Upper lobe of left lung (tissue), 6 donors: ENCODE measurements around the gene POLK. TPM values are rescaled to one million over a fixed set of nuclear protein-coding genes. Genes with fewer than 3 reads are reported as not detected.

Experiments used
- ATAC-seq, 2 donors: fragments of 200-7000 bp; cut with Tn5 transposase; one replicate each; pipeline ENCODE4 v1.9.1; 2022; ENCODE audit warnings: mild to moderate bottlenecking in 2 of 2, moderate library complexity in 2 of 2; ENCODE audit not compliant: low FRiP score in 2 of 2
- DNase-seq, 2 donors: peaks; one replicate each; pipeline ENCODE4 v3.0.0-alpha.2; 2019 to 2020
- H3K27ac ChIP-seq, 4 donors: fragments of 200-600 bp; sonication (generic); one replicate each; pipeline ENCODE4 v1.5.1; 2016 to 2019
- H3K27me3 ChIP-seq, 4 donors: fragments of 200-600 bp; sonication (generic); one replicate each; pipeline ENCODE4 v1.5.1; 2017 to 2019
- H3K36me3 ChIP-seq, 4 donors: fragments of 200-600 bp; sonication (generic); one replicate each; pipeline ENCODE4 v1.5.1; 2016 to 2019
- H3K4me1 ChIP-seq, 4 donors: fragments of 200-600 bp; sonication (generic); one replicate each; pipeline ENCODE4 v1.5.1; 2018 to 2019
- H3K4me3 ChIP-seq, 4 donors: fragments of 200-600 bp; sonication (generic); one replicate each; pipeline ENCODE4 v1.5.1; 2017 to 2019; ENCODE audit warnings: mild to moderate bottlenecking in 2 of 4, moderate library complexity in 1 of 4
- H3K9me3 ChIP-seq, 4 donors: fragments of 200-600 bp; sonication (generic); one replicate each; pipeline ENCODE4 v1.5.1; 2018 to 2019
- CTCF ChIP-seq, 6 experiments: fragments of 450-650 bp in 4 of 6; fragments of 200-600 bp in 2 of 6; sonication (generic) in 2 of 6; IDR thresholded peaks; one replicate each; pipeline ENCODE4 v1.5.1; 2016 to 2019; ENCODE audit warnings: antibody characterized with exemption in 6 of 6
- EP300 ChIP-seq, 4 donors: sonication (generic); formaldehyde crosslinking; IDR thresholded peaks; one replicate each; pipeline ENCODE4 v1.5.1; 2017; ENCODE audit warnings: antibody characterized with exemption in 4 of 4, control low read depth in 2 of 4
- POLR2A ChIP-seq, 4 donors: fragments of 450-650 bp; IDR thresholded peaks; one replicate each; pipeline ENCODE4 v1.5.1; 2016 to 2017; ENCODE audit warnings: antibody characterized with exemption in 4 of 4, mild to moderate bottlenecking in 2 of 4
- POLR2AphosphoS5 ChIP-seq, 2 donors: sonication (generic); formaldehyde crosslinking; IDR thresholded peaks; one replicate each; pipeline ENCODE4 v1.5.1; 2017; ENCODE audit warnings: antibody characterized with exemption in 2 of 2
- WGBS, 2 donors: methylation state at CpG; one replicate each; pipeline ENCODE4 v1.1.5; 2017 to 2018; 5-methylcytosine and 5-hydroxymethylcytosine counted together
- total RNA-seq, 6 donors: library from RNA; depleted of rRNA in 4 of 6; stranded (reverse); fragments of >200 nt in 4 of 6; gene quantifications; one replicate each; pipeline versions ENCODE4 v1.1.0 to v1.2.1, GENCODE V29; 2016 to 2021
- donor health status: DM: no; HTN: no; CAD: no; lungs with moderate emphysema.
- donor health status: DM: no; HTN: yes; CAD: no; lungs with severe emphysema.

The POLK gene
- total RNA-seq, 6 donors from 2014 or later = 19.2 to 55.3 (median 29.6) TPM

GRCh38 chr5:75513841-75514240, 2.1 kb downstream of the POLK start:
- WGBS, 2 donors = 13 to 36% methylated on average over 1 of the region's 1 CpG
- H3K9me3 ChIP-seq = no peaks in the 10 kb centered on the region

GRCh38 chr5:75514323-75514722, 2.6 kb downstream of the POLK start:
- Histone ChIP-seq H3K27me3 (no peaks in the 10 kb centered on the region), H3K27ac (no peak overlapping the region), H3K4me1 (peaks cover 20 to 29% (median 22%) of the 10 kb centered on the region in 4 donors), H3K9me3 (no peaks in the 10 kb centered on the region), H3K36me3 (no peaks in the 10 kb centered on the region), H3K4me3 (no peak overlapping the region)
- TF ChIP-seq POLR2A (IDR thresholded peaks at IDR 0.05) = no peak
- TF ChIP-seq CTCF (IDR thresholded peaks at IDR 0.05) = no peak
- no peak for TF ChIP-seq EP300 (IDR thresholded peaks at IDR 0.05)
- no peak for TF ChIP-seq POLR2AphosphoS5 (IDR thresholded peaks at IDR 0.05)
- ATAC-seq (no peak), DNase-seq (no peak)
- 96 to 100% methylated on average over 3 of the region's 3 CpGs for WGBS, 2 donors

More at GRCh38 chr5:75513841-75514240, 2.1 kb downstream of the POLK start:
- Histone ChIP-seq H3K27ac (no peak overlapping the region), H3K4me1 (peaks cover 24 to 34% (median 27%) of the 10 kb centered on the region in 4 donors), H3K27me3 (no peaks in the 10 kb centered on the region), H3K36me3 (no peaks in the 10 kb centered on the region), H3K4me3 (no peak overlapping the region)
- ATAC-seq = no peak
- no peak for TF ChIP-seq POLR2A (IDR thresholded peaks at IDR 0.05)
- no peak for TF ChIP-seq CTCF (IDR thresholded peaks at IDR 0.05)
- TF ChIP-seq EP300 (IDR thresholded peaks at IDR 0.05) = no peak
- no peak for TF ChIP-seq POLR2AphosphoS5 (IDR thresholded peaks at IDR 0.05)
- DNase-seq = no peak

- H3K4me3 ChIP-seq = no peak overlapping the region
- peaks cover 0 to 14% (median 9%) of the 10 kb centered on the region in 4 donors for H3K9me3 ChIP-seq
- no peak for DNase-seq
- 67 to 83% methylated on average over 1 of the region's 1 CpG for WGBS, 2 donors
- H3K4me1 ChIP-seq = peaks cover 0 to 8% (median 5%) of the 10 kb centered on the region in 4 donors
- H3K27me3 ChIP-seq = no peaks in the 10 kb centered on the region
- ATAC-seq = no peak
- TF ChIP-seq POLR2AphosphoS5 (IDR thresholded peaks at IDR 0.05) (no peak), CTCF (IDR thresholded peaks at IDR 0.05) (no peak), EP300 (IDR thresholded peaks at IDR 0.05) (no peak), POLR2A (IDR thresholded peaks at IDR 0.05) (no peak)
- H3K36me3 ChIP-seq = no peaks in the 10 kb centered on the region
- H3K27ac ChIP-seq = no peak overlapping the region
Measured at GRCh38 chr5:75519761-75520160, 8.1 kb downstream of the POLK start.

GRCh38 chr5:75521195-75521594, 9.5 kb downstream of the POLK start:
- H3K36me3 ChIP-seq = no peaks in the 10 kb centered on the region
- TF ChIP-seq CTCF (IDR thresholded peaks at IDR 0.05) (no peak), POLR2AphosphoS5 (IDR thresholded peaks at IDR 0.05) (no peak), POLR2A (IDR thresholded peaks at IDR 0.05) (no peak), EP300 (IDR thresholded peaks at IDR 0.05) (no peak)
- 86 to 92% methylated on average over 2 of the region's 2 CpGs for WGBS, 2 donors
- no peak overlapping the region for H3K27ac ChIP-seq
- no peaks in the 10 kb centered on the region for H3K27me3 ChIP-seq
- no peak for DNase-seq
- no peak overlapping the region for H3K4me3 ChIP-seq
- ATAC-seq = no peak
- H3K9me3 ChIP-seq = peaks cover 0 to 14% (median 9%) of the 10 kb centered on the region in 4 donors
- peaks cover 0 to 9% (median 6%) of the 10 kb centered on the region in 4 donors for H3K4me1 ChIP-seq

- DNase-seq (no peak), ATAC-seq (no peak)
- no peaks in the 10 kb centered on the region for H3K36me3 ChIP-seq
- no peak for TF ChIP-seq POLR2AphosphoS5 (IDR thresholded peaks at IDR 0.05)
- TF ChIP-seq POLR2A (IDR thresholded peaks at IDR 0.05) = no peak
- no peak for TF ChIP-seq CTCF (IDR thresholded peaks at IDR 0.05)
- no peak for TF ChIP-seq EP300 (IDR thresholded peaks at IDR 0.05)
- H3K27ac ChIP-seq = no peak overlapping the region
- H3K27me3 ChIP-seq = no peaks in the 10 kb centered on the region
- peaks cover 0 to 10% (median 6%) of the 10 kb centered on the region in 4 donors for H3K4me1 ChIP-seq
- peaks cover 0 to 14% (median 9%) of the 10 kb centered on the region in 4 donors for H3K9me3 ChIP-seq
- no peak overlapping the region for H3K4me3 ChIP-seq
Measured at GRCh38 chr5:75522025-75522424, 10.3 kb downstream of the POLK start.
